ENCODE results near the gene CBFB. TPM values are rescaled to one million over a fixed set of nuclear protein-coding genes. Genes with fewer than 3 reads are reported as not detected.
A peak's percentile ranks its signal among the peaks of the same experiment; 100 is the strongest.
"Not testable (repeated sequence)": the region's sequence is repeated elsewhere in the genome, so short reads cannot be mapped to it uniquely, and the experiment has no call there.

Gene CBFB
- total RNA-seq, 1 donor from 2014 or later, result 159 TPM

GRCh38 chr16:67109407-67110135 lies 80.6 kb downstream of the CBFB start, which contains the start of gene PHAF1:
TSS of gene PHAF1 (plus strand) at chr16:67109941. CDS start at chr16:67110176, 235 bp downstream.
- Mint-ChIP-seq H3K9me3 (no peaks in the 10 kb centered on the region), H3K27ac (peak within 1 kb of the TSS; percentile 72), H3K4me3 (ENCODE audit: low read depth) (peak within 1 kb of the TSS; percentile 94), H3K36me3 (ENCODE audit: low read depth) (peaks cover 8% of the 10 kb centered on the region), H3K27me3 (ENCODE audit: low read depth) (no peaks in the 10 kb centered on the region), H3K4me1 (ENCODE audit: low read depth) (peaks cover 18% of the 10 kb centered on the region)
- DNase-seq (ENCODE audit: low spot score), result peak; percentile 94
- intact Hi-C loops (cut with micrococcal nuclease), result loop anchor here (2.0 to 5.0 kb wide), 2 partner anchors 51 to 162 kb away; no protein-coding TSS in a partner anchor

- Mint-ChIP-seq H3K27me3 (ENCODE audit: low read depth) (no peaks in the 10 kb centered on the region), H3K4me3 (ENCODE audit: low read depth) (no peak overlapping the region), H3K36me3 (ENCODE audit: low read depth) (peaks cover 8% of the 10 kb centered on the region), H3K4me1 (ENCODE audit: low read depth) (peaks cover 19% of the 10 kb centered on the region), H3K27ac (no peak overlapping the region), H3K9me3 (no peaks in the 10 kb centered on the region)
- intact Hi-C loops (cut with micrococcal nuclease), result no loop called here
- no peak for DNase-seq (ENCODE audit: low spot score)
These were observed 83.0 kb downstream of the CBFB start for GRCh38 chr16:67111951-67112444.

GRCh38 chr16:67112591-67113399 lies 83.8 kb downstream of the CBFB start:
- no peak overlapping the region for H3K4me3 Mint-ChIP-seq (ENCODE audit: low read depth)
- H3K27me3 Mint-ChIP-seq (ENCODE audit: low read depth), result no peaks in the 10 kb centered on the region
- DNase-seq (ENCODE audit: low spot score), result no peak
- no peak overlapping the region for H3K27ac Mint-ChIP-seq
- intact Hi-C loops (cut with micrococcal nuclease), result no loop called here
- H3K36me3 Mint-ChIP-seq (ENCODE audit: low read depth), result peaks cover 8% of the 10 kb centered on the region
- peaks cover 19% of the 10 kb centered on the region for H3K4me1 Mint-ChIP-seq (ENCODE audit: low read depth)
- H3K9me3 Mint-ChIP-seq, result no peaks in the 10 kb centered on the region

- Mint-ChIP-seq H3K36me3 (ENCODE audit: low read depth) (peaks cover 12% of the 10 kb centered on the region), H3K27ac (no peak overlapping the region), H3K9me3 (no peaks in the 10 kb centered on the region), H3K27me3 (ENCODE audit: low read depth) (no peaks in the 10 kb centered on the region), H3K4me3 (ENCODE audit: low read depth) (no peak overlapping the region), H3K4me1 (ENCODE audit: low read depth) (peaks cover 14% of the 10 kb centered on the region)
- DNase-seq (ENCODE audit: low spot score), result no peak
- intact Hi-C loops (cut with micrococcal nuclease), result no loop called here
These were observed 85.8 kb downstream of the CBFB start for GRCh38 chr16:67114793-67115192.

GRCh38 chr16:67115639-67116038 lies 86.7 kb downstream of the CBFB start:
- Mint-ChIP-seq H3K36me3 (ENCODE audit: low read depth) (peaks cover 15% of the 10 kb centered on the region), H3K9me3 (no peaks in the 10 kb centered on the region), H3K27ac (no peak overlapping the region), H3K4me1 (ENCODE audit: low read depth) (peaks cover 14% of the 10 kb centered on the region), H3K4me3 (ENCODE audit: low read depth) (no peak overlapping the region), H3K27me3 (ENCODE audit: low read depth) (no peaks in the 10 kb centered on the region)
- intact Hi-C loops (cut with micrococcal nuclease), result no loop called here
- no peak for DNase-seq (ENCODE audit: low spot score)

- intact Hi-C loops (cut with micrococcal nuclease), result no loop called here
- Mint-ChIP-seq H3K27ac (no peak overlapping the region), H3K27me3 (ENCODE audit: low read depth) (no peaks in the 10 kb centered on the region), H3K9me3 (no peaks in the 10 kb centered on the region), H3K4me1 (ENCODE audit: low read depth) (peaks cover 8% of the 10 kb centered on the region), H3K4me3 (ENCODE audit: low read depth) (no peak overlapping the region), H3K36me3 (ENCODE audit: low read depth) (peaks cover 19% of the 10 kb centered on the region)
- no peak for DNase-seq (ENCODE audit: low spot score)
These were observed 87.7 kb downstream of the CBFB start for GRCh38 chr16:67116388-67117311.

- Mint-ChIP-seq H3K4me1 (ENCODE audit: low read depth) (peaks cover 2% of the 10 kb centered on the region), H3K9me3 (no peaks in the 10 kb centered on the region), H3K4me3 (ENCODE audit: low read depth) (no peak overlapping the region), H3K27ac (no peak overlapping the region), H3K27me3 (ENCODE audit: low read depth) (no peaks in the 10 kb centered on the region), H3K36me3 (ENCODE audit: low read depth) (peaks cover 22% of the 10 kb centered on the region)
- no peak for DNase-seq (ENCODE audit: low spot score)
- intact Hi-C loops (cut with micrococcal nuclease), result no loop called here
These were observed 88.8 kb downstream of the CBFB start for GRCh38 chr16:67117716-67118115.

GRCh38 chr16:67120025-67120424 lies 91.1 kb downstream of the CBFB start:
- Mint-ChIP-seq H3K27me3 (ENCODE audit: low read depth) (no peaks in the 10 kb centered on the region), H3K9me3 (no peaks in the 10 kb centered on the region), H3K4me3 (ENCODE audit: low read depth) (no peak overlapping the region), H3K36me3 (ENCODE audit: low read depth) (peaks cover 31% of the 10 kb centered on the region), H3K27ac (no peak overlapping the region), H3K4me1 (ENCODE audit: low read depth) (no peaks in the 10 kb centered on the region)
- no peak for DNase-seq (ENCODE audit: low spot score)
- intact Hi-C loops (cut with micrococcal nuclease), result no loop called here

- intact Hi-C loops (cut with micrococcal nuclease); H3K27me3 Mint-ChIP-seq (ENCODE audit: low read depth); H3K4me1 Mint-ChIP-seq (ENCODE audit: low read depth); H3K9me3 Mint-ChIP-seq; H3K4me3 Mint-ChIP-seq (ENCODE audit: low read depth); H3K27ac Mint-ChIP-seq; DNase-seq (ENCODE audit: low spot score): not testable (repeated sequence)
- peaks cover 45% of the 10 kb centered on the region for H3K36me3 Mint-ChIP-seq (ENCODE audit: low read depth)
These were observed 93.8 kb downstream of the CBFB start for GRCh38 chr16:67122799-67123198.

GRCh38 chr16:67128417-67128816 lies 99.5 kb downstream of the CBFB start:
- no peaks in the 10 kb centered on the region for H3K4me1 Mint-ChIP-seq (ENCODE audit: low read depth)
- H3K4me3 Mint-ChIP-seq (ENCODE audit: low read depth), result no peak overlapping the region
- intact Hi-C loops (cut with micrococcal nuclease), result no loop called here
- peaks cover 49% of the 10 kb centered on the region for H3K36me3 Mint-ChIP-seq (ENCODE audit: low read depth)
- H3K9me3 Mint-ChIP-seq, result no peaks in the 10 kb centered on the region
- H3K27ac Mint-ChIP-seq, result no peak overlapping the region
- no peak for DNase-seq (ENCODE audit: low spot score)
- no peaks in the 10 kb centered on the region for H3K27me3 Mint-ChIP-seq (ENCODE audit: low read depth)

GRCh38 chr16:67128887-67129286 lies 99.9 kb downstream of the CBFB start:
- Mint-ChIP-seq H3K4me3 (ENCODE audit: low read depth) (no peak overlapping the region), H3K27me3 (ENCODE audit: low read depth) (no peaks in the 10 kb centered on the region), H3K9me3 (no peaks in the 10 kb centered on the region), H3K27ac (no peak overlapping the region), H3K4me1 (ENCODE audit: low read depth) (no peaks in the 10 kb centered on the region), H3K36me3 (ENCODE audit: low read depth) (peaks cover 48% of the 10 kb centered on the region)
- no peak for DNase-seq (ENCODE audit: low spot score)
- intact Hi-C loops (cut with micrococcal nuclease), result no loop called here

- Mint-ChIP-seq H3K9me3 (no peaks in the 10 kb centered on the region), H3K4me3 (ENCODE audit: low read depth) (no peak overlapping the region), H3K4me1 (ENCODE audit: low read depth) (no peaks in the 10 kb centered on the region), H3K27ac (no peak overlapping the region), H3K27me3 (ENCODE audit: low read depth) (no peaks in the 10 kb centered on the region), H3K36me3 (ENCODE audit: low read depth) (peaks cover 47% of the 10 kb centered on the region)
- DNase-seq (ENCODE audit: low spot score), result no peak
- intact Hi-C loops (cut with micrococcal nuclease), result no loop called here
These were observed 100.5 kb downstream of the CBFB start for GRCh38 chr16:67129422-67129821.
